B cell (primary cell): ENCODE data around the gene ARL5A. TPM values are rescaled to one million over a fixed set of nuclear protein-coding genes. Genes with fewer than 3 reads are reported as not detected.

Source experiments
- ATAC-seq: fragments of 200-7000 bp; cut with Tn5 transposase; one replicate; pipeline ENCODE4 v1.10.0; 2021; ENCODE audit warnings: low read depth, mild to moderate bottlenecking, moderate number of reproducible peaks, moderate library complexity
- CTCF ChIA-PET: fragments of 350-600 bp; sonication (Branson Sonifier 250); formaldehyde crosslinking; loops from one replicate; lab custom pipeline; 2021; ENCODE audit warnings: antibody characterized with exemption, inconsistent platforms; lab: Charles Lee
- POLR2A ChIA-PET: fragments of 350-600 bp; sonication (Branson Sonifier 250); formaldehyde crosslinking; loops from one replicate; lab custom pipeline; 2021; ENCODE audit warnings: antibody characterized with exemption; lab: Charles Lee
- DNase-seq: peaks from one replicate; pipeline ENCODE4 v3.0.0; 2013
- H2AFZ ChIP-seq: 2 replicates; pipeline ENCODE4 v1.6.1; 2012; ENCODE audit warnings: mild to moderate bottlenecking, low read depth, low read length; ENCODE audit not compliant: insufficient read depth, poor library complexity, severe bottlenecking
- H3K27ac ChIP-seq, 2 donors: 1 replicate in 1 of 2; 2 replicates in 1 of 2; pipeline ENCODE4 v1.5.1; 2012 to 2013; ENCODE audit warnings: low read length in 2 of 2, mild to moderate bottlenecking in 2 of 2, moderate library complexity in 1 of 2
- H3K27me3 ChIP-seq, 4 experiments: fragments of 200-600 bp in 1 of 4; sonication (generic) in 1 of 4; replicated peaks in 1 of 4; 1 replicate in 2 of 4; 2 replicates in 2 of 4; pipeline versions ENCODE4 v1.6.1 to v1.7.0; 2013 to 2016; ENCODE audit warnings: low read length in 3 of 4, mild to moderate bottlenecking in 2 of 4, mixed read lengths in 1 of 4, moderate library complexity in 1 of 4; ENCODE audit not compliant: insufficient read depth in 4 of 4, control insufficient read depth in 3 of 4; ENCODE audit errors: control extremely low read depth in 1 of 4
- H3K36me3 ChIP-seq, 2 experiments: replicated peaks in 1 of 2; 1 replicate in 1 of 2; 2 replicates in 1 of 2; pipeline versions ENCODE4 v1.6.1 to v1.7.1; 2013; ENCODE audit warnings: low read length in 1 of 2; ENCODE audit not compliant: insufficient read depth in 2 of 2, control insufficient read depth in 1 of 2; ENCODE audit errors: control extremely low read depth in 1 of 2, extremely low read depth in 1 of 2
- H3K4me1 ChIP-seq, 2 donors: fragments of 200-600 bp in 1 of 2; sonication (generic) in 1 of 2; 1 replicate in 1 of 2; 2 replicates in 1 of 2; pipeline versions ENCODE4 v1.5.1 to v1.6.1; 2013 to 2017; ENCODE audit warnings: low read length in 2 of 2; ENCODE audit not compliant: control insufficient read depth in 2 of 2, insufficient read depth in 2 of 2
- H3K4me2 ChIP-seq: replicated peaks from 2 replicates; pipeline ENCODE3; 2012; ENCODE audit warnings: mild to moderate bottlenecking, low read depth, low read length; ENCODE audit not compliant: poor library complexity, severe bottlenecking
- H3K4me3 ChIP-seq, 5 experiments: fragments of 200-600 bp in 1 of 5; sonication (generic) in 1 of 5; 1 replicate in 3 of 5; 2 replicates in 2 of 5; pipeline versions ENCODE4 v1.5.1 to v1.7.0; 2011 to 2016; ENCODE audit warnings: low read length in 4 of 5, mild to moderate bottlenecking in 4 of 5, low read depth in 2 of 5, control low read depth in 1 of 5, moderate library complexity in 1 of 5; ENCODE audit not compliant: insufficient read depth in 1 of 5; ENCODE audit errors: control extremely low read depth in 1 of 5, extremely low read depth in 1 of 5
- H3K79me2 ChIP-seq: fragments of 200-600 bp; sonication (generic); one replicate; pipeline ENCODE4 v1.6.0; 2016; ENCODE audit warnings: low read length; ENCODE audit not compliant: control insufficient read depth, insufficient read depth
- H3K9ac ChIP-seq: fragments of 200-600 bp; sonication (generic); 2 replicates; pipeline ENCODE4 v1.6.1; 2017; ENCODE audit warnings: mild to moderate bottlenecking, low read length, moderate library complexity
- H3K9me3 ChIP-seq, 3 donors: one replicate each; pipeline versions ENCODE4 v1.6.1 to v1.7.1; 2013; ENCODE audit warnings: low read length in 2 of 3; ENCODE audit not compliant: control insufficient read depth in 2 of 3, insufficient read depth in 1 of 3; ENCODE audit errors: control extremely low read depth in 1 of 3
- H4K20me1 ChIP-seq: 2 replicates; pipeline ENCODE4 v1.6.0; 2012; ENCODE audit warnings: mild to moderate bottlenecking, low read length; ENCODE audit not compliant: insufficient read depth, control insufficient read depth, poor library complexity, severe bottlenecking
- H3K27ac Mint-ChIP-seq: one replicate; pipeline ENCODE4 v1.8.0; 2021; ENCODE audit warnings: mixed read lengths
- H3K27me3 Mint-ChIP-seq: one replicate; pipeline ENCODE4 v1.8.0; 2021; ENCODE audit warnings: mixed read lengths
- H3K4me1 Mint-ChIP-seq: one replicate; pipeline ENCODE4 v1.8.0; 2021; ENCODE audit warnings: mixed read lengths
- H3K4me3 Mint-ChIP-seq: one replicate; pipeline ENCODE4 v1.8.0; 2021; ENCODE audit warnings: mixed read lengths
- H3K9me3 Mint-ChIP-seq: one replicate; pipeline ENCODE4 v1.8.0; 2022; ENCODE audit warnings: mixed read lengths; ENCODE audit not compliant: insufficient read depth
- EZH2 ChIP-seq: IDR thresholded peaks from 2 replicates; pipeline ENCODE4 v1.6.1; 2012; ENCODE audit warnings: borderline replicate concordance, low read depth, mild to moderate bottlenecking, moderate library complexity, low read length; ENCODE audit not compliant: insufficient read depth, poor library complexity, severe bottlenecking
- WGBS: methylation state at CpG from one replicate; pipeline ENCODE4 v1.1.5; 2013; ENCODE audit warnings: missing lambda C conversion rate; ENCODE audit not compliant: insufficient coverage; 5-methylcytosine and 5-hydroxymethylcytosine counted together
- intact Hi-C: fragments of 100-400 bp; cut with micrococcal nuclease; formaldehyde crosslinking; loops from one replicate; pipeline ENCODE4 v1.10.0; 2022
- polyA plus RNA-seq: library from polyadenylated mRNA; depleted of rRNA; stranded (reverse); fragments of >200 nt; gene quantifications from 2 replicates; pipeline ENCODE4 v1.2.3, GENCODE V29; 2012
- total RNA-seq, 2 donors: library from RNA; stranded (reverse); fragments of 120-200 nt in 1 of 2; gene quantifications; 1 replicate in 1 of 2; 2 replicates in 1 of 2; pipeline versions ENCODE4 v1.2.3 to v1.2.4, GENCODE V29; 2013 to 2022
- TF ChIP-seq, protein P1 (sequence below): fragments of 200-600 bp; IDR thresholded peaks from one replicate; pipeline ENCODE4 v1.8.0; 2022; ENCODE audit warnings: antibody characterized with exemption, mild to moderate bottlenecking

The ARL5A gene
- total and polyA plus RNA-seq, 2 donors (not counting 1 experiment from before 2014, with no cell fraction given) = 18.2 to 54.1 TPM

DNA sequence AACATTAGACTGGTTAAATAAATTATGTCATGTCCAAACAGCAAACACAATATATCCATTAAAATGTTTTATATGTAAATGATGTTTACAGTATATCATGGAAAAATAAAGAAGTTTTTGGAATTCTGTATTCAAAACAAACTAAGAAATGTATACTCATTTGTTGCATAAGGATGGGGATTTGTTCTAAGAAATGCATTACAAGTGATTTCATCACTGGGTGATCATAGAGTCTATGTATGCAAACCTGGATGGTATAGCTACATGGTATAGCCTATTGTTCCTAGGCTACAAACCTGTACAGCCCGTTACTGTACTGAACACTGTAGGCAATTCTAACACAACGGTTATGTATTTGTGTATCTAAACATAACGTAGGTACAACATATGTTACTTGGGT is 35.1 kb downstream of the ARL5A start:
- no CpG with 5 or more reads among the region's 3 CpGs for WGBS
- Histone ChIP-seq H3K4me2 (no peak overlapping the region), H4K20me1 (no peaks in the 10 kb centered on the region), H3K9ac (no peak overlapping the region), H3K4me3 (no peak overlapping the region), H3K27ac (no peak overlapping the region), H3K27me3 (no peaks in the 10 kb centered on the region), H2AFZ (no peak overlapping the region), H3K4me1 (no peaks in the 10 kb centered on the region), H3K79me2 (no peaks in the 10 kb centered on the region), H3K9me3 (peaks cover 0 to 4% (median 2%) of the 10 kb centered on the region in 3 donors), H3K36me3 (no peaks in the 10 kb centered on the region)
- CTCF ChIA-PET = interaction anchor here (0.7 to 3.3 kb wide), 10 partner anchors 14 to 233 kb away, joined by 3 to 12 read pairs (median 4); no protein-coding TSS in a partner anchor
- no peak for ATAC-seq
- Mint-ChIP-seq H3K4me3 (no peak overlapping the region), H3K27me3 (no peaks in the 10 kb centered on the region), H3K4me1 (peaks cover 5% of the 10 kb centered on the region), H3K27ac (no peak overlapping the region), H3K9me3 (no peaks in the 10 kb centered on the region)
- intact Hi-C loops = loop anchor here (5.0 kb wide), 1 partner anchor 101 kb away; no protein-coding TSS in a partner anchor
- DNase-seq = no peak
- POLR2A ChIA-PET = no interaction called here
- TF ChIP-seq, protein P1, sequence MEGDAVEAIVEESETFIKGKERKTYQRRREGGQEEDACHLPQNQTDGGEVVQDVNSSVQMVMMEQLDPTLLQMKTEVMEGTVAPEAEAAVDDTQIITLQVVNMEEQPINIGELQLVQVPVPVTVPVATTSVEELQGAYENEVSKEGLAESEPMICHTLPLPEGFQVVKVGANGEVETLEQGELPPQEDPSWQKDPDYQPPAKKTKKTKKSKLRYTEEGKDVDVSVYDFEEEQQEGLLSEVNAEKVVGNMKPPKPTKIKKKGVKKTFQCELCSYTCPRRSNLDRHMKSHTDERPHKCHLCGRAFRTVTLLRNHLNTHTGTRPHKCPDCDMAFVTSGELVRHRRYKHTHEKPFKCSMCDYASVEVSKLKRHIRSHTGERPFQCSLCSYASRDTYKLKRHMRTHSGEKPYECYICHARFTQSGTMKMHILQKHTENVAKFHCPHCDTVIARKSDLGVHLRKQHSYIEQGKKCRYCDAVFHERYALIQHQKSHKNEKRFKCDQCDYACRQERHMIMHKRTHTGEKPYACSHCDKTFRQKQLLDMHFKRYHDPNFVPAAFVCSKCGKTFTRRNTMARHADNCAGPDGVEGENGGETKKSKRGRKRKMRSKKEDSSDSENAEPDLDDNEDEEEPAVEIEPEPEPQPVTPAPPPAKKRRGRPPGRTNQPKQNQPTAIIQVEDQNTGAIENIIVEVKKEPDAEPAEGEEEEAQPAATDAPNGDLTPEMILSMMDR = no peak

DNA sequence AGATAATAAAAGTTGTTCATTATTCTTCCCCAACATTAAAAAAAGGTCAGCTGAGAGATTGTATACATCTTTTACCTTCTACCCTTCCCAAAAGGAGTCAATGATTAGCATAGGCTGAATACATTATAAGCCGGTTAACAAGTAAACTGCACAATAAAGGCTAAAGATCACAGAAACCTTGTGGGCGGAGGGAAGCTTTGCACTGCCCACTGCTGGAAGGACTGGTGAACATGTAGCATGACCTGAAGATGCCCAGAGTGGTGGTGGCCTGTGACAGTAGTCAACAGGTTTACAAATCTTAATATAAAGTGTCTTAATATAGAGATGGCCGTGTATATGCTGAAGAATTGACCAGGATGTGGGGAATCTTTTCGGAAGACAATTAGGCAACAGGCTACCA is 35.6 kb downstream of the ARL5A start:
- CTCF ChIA-PET = interaction anchor here (0.7 to 3.3 kb wide), 10 partner anchors 10 to 233 kb away, joined by 3 to 12 read pairs (median 3); no protein-coding TSS in a partner anchor
- intact Hi-C loops = loop anchor here (5.0 kb wide), 1 partner anchor 100 kb away; no protein-coding TSS in a partner anchor
- H3K9me3 ChIP-seq = peaks cover 0 to 4% (median 2%) of the 10 kb centered on the region in 3 donors

More for the DNA sequence above, 35.6 kb downstream of the ARL5A start:
- POLR2A ChIA-PET = no interaction called here
- 86% methylated on average over 1 of the region's 4 CpGs for WGBS
- no peak overlapping the region for H3K27ac ChIP-seq
- H4K20me1 ChIP-seq = no peaks in the 10 kb centered on the region
- no peak for TF ChIP-seq EZH2
- no peak overlapping the region for H2AFZ ChIP-seq
- peaks cover 9% of the 10 kb centered on the region for H3K4me1 Mint-ChIP-seq
- no peaks in the 10 kb centered on the region for H3K9me3 Mint-ChIP-seq
- no peaks in the 10 kb centered on the region for H3K79me2 ChIP-seq
- ATAC-seq (peak; percentile 51), DNase-seq (peak; percentile 29)
- no peak overlapping the region for H3K4me3 ChIP-seq
- H3K27me3 ChIP-seq = no peaks in the 10 kb centered on the region
- H3K4me2 ChIP-seq = no peak overlapping the region
- no peak overlapping the region for H3K9ac ChIP-seq
- H3K27ac Mint-ChIP-seq = no peak overlapping the region
- no peaks in the 10 kb centered on the region for H3K4me1 ChIP-seq
- no peak overlapping the region for H3K4me3 Mint-ChIP-seq
- peaks cover 0 to 3% of the 10 kb centered on the region in 2 experiments for H3K36me3 ChIP-seq
- H3K27me3 Mint-ChIP-seq = no peaks in the 10 kb centered on the region
